Left forelimb (tissue), 1 donor: ENCODE measurements around the gene CIITA.

ENCODE experiments used
- DNase-seq: peaks from one replicate; pipeline ENCODE4 v3.0.0-alpha.2; 2018; ENCODE audit warnings: low spot score

The CIITA gene

GRCh38 chr16:10849736-10850477, 27.1 kb upstream of the CIITA start:
- DNase-seq: peak; percentile 14

- DNase-seq: peak; percentile 37
These were observed 26.5 kb upstream of the CIITA start for GRCh38 chr16:10850478-10850850.

- no peak for DNase-seq
These were observed 25.5 kb upstream of the CIITA start for GRCh38 chr16:10851512-10851911.

- no peak for DNase-seq
These were observed 24.7 kb upstream of the CIITA start for GRCh38 chr16:10852286-10852685.

- DNase-seq: peak; percentile 18
These were observed 24.1 kb upstream of the CIITA start for GRCh38 chr16:10852948-10853347.

GRCh38 chr16:10856042-10856441, 21.0 kb upstream of the CIITA start:
- no peak for DNase-seq

- peak; percentile 25 for DNase-seq
These were observed 18.8 kb upstream of the CIITA start for GRCh38 chr16:10858203-10858602.

GRCh38 chr16:10859020-10859419, 18.0 kb upstream of the CIITA start:
- no peak for DNase-seq

- DNase-seq: no peak
These were observed 17.3 kb upstream of the CIITA start for GRCh38 chr16:10859658-10860057.

GRCh38 chr16:10862438-10862837, 14.6 kb upstream of the CIITA start:
- peak; percentile 23 for DNase-seq

- no peak for DNase-seq
These were observed 10.7 kb upstream of the CIITA start for GRCh38 chr16:10865991-10866966.

GRCh38 chr16:10867199-10867598, 9.8 kb upstream of the CIITA start:
- DNase-seq: no peak

GRCh38 chr16:10868104-10868595, 8.9 kb upstream of the CIITA start:
- no peak for DNase-seq

- DNase-seq: no peak
These were observed 8.2 kb upstream of the CIITA start for GRCh38 chr16:10868596-10869469.

GRCh38 chr16:10870137-10870776, 6.7 kb upstream of the CIITA start:
- DNase-seq: peak; percentile 33

- no peak for DNase-seq
These were observed 6.2 kb upstream of the CIITA start for GRCh38 chr16:10870808-10871156.

- DNase-seq: peak; percentile 52
These were observed 5.6 kb upstream of the CIITA start for GRCh38 chr16:10871157-10871991.

- no peak for DNase-seq
These were observed 687 bp upstream of the CIITA start for GRCh38 chr16:10876315-10876714.

GRCh38 chr16:10877472-10877946, 507 bp downstream of the CIITA start:
- peak; percentile 44 for DNase-seq

- no peak for DNase-seq
These were observed 1.3 kb downstream of the CIITA start for GRCh38 chr16:10878328-10878643.
